K562 (cell line): ENCODE results near the gene NRCAM. TPM values are rescaled to one million over a fixed set of nuclear protein-coding genes. Genes with fewer than 3 reads are reported as not detected.

ENCODE experiments used
- ATAC-seq: fragments of 200-7000 bp; cut with Tn5 transposase; 3 replicates; pipeline ENCODE4 v1.9.1; 2020; ENCODE audit warnings: moderate library complexity
- BruUV-seq: library from RNA; stranded (reverse); fragments of 400-500 nt; replicated peaks from 2 replicates; lab custom pipeline; 2021; lab: Mats Ljungman, UMichigan
- CTCF ChIA-PET: fragments of 300-600 bp; formaldehyde crosslinking; extraction: SDS; loops from one replicate; lab custom pipeline; 2021; ENCODE audit warnings: low intra/inter-chr PET ratio; lab: Yijun Ruan, JAX
- POLR2A ChIA-PET: fragments of 300-600, 350-650 bp; sonication (Branson Sonifier 250); formaldehyde crosslinking; extraction: SDS; loops from one replicate; lab custom pipeline; 2021; ENCODE audit warnings: antibody characterized with exemption, inconsistent platforms; lab: Yijun Ruan, JAX
- DNase-seq, 4 experiments: peaks; one replicate each; pipeline versions ENCODE4 v3.0.0 to v3.0.0-alpha.2; 2011 to 2018; ENCODE audit warnings: low spot score in 3 of 4, mixed read lengths in 3 of 4; ENCODE audit errors: extremely low read depth in 1 of 4
- FAIRE-seq: peaks from 2 replicates; lab custom pipeline; 2011; peaks lifted over from hg19 to GRCh38; lab: Jason Lieb, UNC
- H2AFZ ChIP-seq: 2 replicates; pipeline ENCODE4 v1.6.0; 2011; ENCODE audit warnings: low read depth, low read length, control low read depth, inconsistent platforms
- H3K27ac ChIP-seq: fragments of 200-600 bp; 3 replicates; pipeline ENCODE4 v1.8.0; 2011; ENCODE audit warnings: low read depth, mild to moderate bottlenecking, control low read depth, inconsistent platforms, low read length, moderate library complexity, mixed read lengths; ENCODE audit errors: extremely low read depth
- H3K27me3 ChIP-seq, 2 experiments: fragments of 300-600 bp in 1 of 2; 2 replicates in 1 of 2; 3 replicates in 1 of 2; pipeline versions ENCODE4 v1.6.0 to v1.8.0; 2011; ENCODE audit warnings: inconsistent platforms in 2 of 2, low read length in 2 of 2, mild to moderate bottlenecking in 1 of 2, mixed read lengths in 1 of 2, moderate library complexity in 1 of 2; ENCODE audit not compliant: control insufficient read depth in 2 of 2, insufficient read depth in 2 of 2
- H3K36me3 ChIP-seq: fragments of 300-600 bp; 3 replicates; pipeline ENCODE4 v1.8.0; 2011; ENCODE audit warnings: mild to moderate bottlenecking, low read length, inconsistent platforms; ENCODE audit not compliant: control insufficient read depth, insufficient read depth
- H3K4me1 ChIP-seq, 2 experiments: fragments of 200-600 bp in 1 of 2; replicated peaks in 1 of 2; 2 replicates in 1 of 2; 3 replicates in 1 of 2; pipeline versions ENCODE4 v1.5.1 to v1.8.0; 2011; ENCODE audit warnings: inconsistent platforms in 2 of 2, low read length in 2 of 2, mild to moderate bottlenecking in 1 of 2, mixed read lengths in 1 of 2, moderate library complexity in 1 of 2; ENCODE audit not compliant: control insufficient read depth in 2 of 2, insufficient read depth in 2 of 2
- H3K4me2 ChIP-seq: 2 replicates; pipeline ENCODE4 v1.6.1; 2011; ENCODE audit warnings: low read length, control low read depth, inconsistent platforms, mixed read lengths; ENCODE audit not compliant: insufficient read depth
- H3K4me3 ChIP-seq: fragments of 200-600 bp; sonication (generic), shearing (Covaris generic); 2 replicates; pipeline ENCODE4 v1.5.1; 2016; ENCODE audit warnings: control low read depth, inconsistent platforms
- H3K79me2 ChIP-seq: fragments of 200-600 bp; 3 replicates; pipeline ENCODE4 v1.8.0; 2011; ENCODE audit warnings: low read length, inconsistent platforms; ENCODE audit not compliant: control insufficient read depth, insufficient read depth
- H3K9ac ChIP-seq, 2 experiments: 2 replicates each; pipeline versions ENCODE4 v1.6.0 to v1.6.1; 2011; ENCODE audit warnings: low read depth in 2 of 2, low read length in 2 of 2, control low read depth in 1 of 2, inconsistent platforms in 1 of 2, mild to moderate bottlenecking in 1 of 2, mixed read lengths in 1 of 2; ENCODE audit not compliant: insufficient read depth in 1 of 2
- H3K9me1 ChIP-seq: one replicate; pipeline ENCODE4 v1.6.0; 2011; ENCODE audit warnings: inconsistent platforms, mild to moderate bottlenecking, low read length, moderate library complexity; ENCODE audit not compliant: control insufficient read depth, insufficient read depth
- H3K9me3 ChIP-seq: replicated peaks from 2 replicates; pipeline ENCODE4 v1.5.1; 2011; ENCODE audit warnings: low read depth, low read length, inconsistent platforms; ENCODE audit not compliant: control insufficient read depth, insufficient read depth
- H4K20me1 ChIP-seq: replicated peaks from 2 replicates; pipeline ENCODE4 v1.6.1; 2011; ENCODE audit warnings: low read length, inconsistent platforms, mixed read lengths; ENCODE audit not compliant: control insufficient read depth, insufficient read depth
- HIVEP1 ChIP-seq: fragments of 250-450 bp; sonication (Bioruptor Pico); IDR thresholded peaks from 2 replicates; pipeline ENCODE4 v1.4.0; 2020; ENCODE audit warnings: mild to moderate bottlenecking
- HNRNPH1 ChIP-seq: fragments of 200-400 bp; formaldehyde crosslinking; optimal IDR thresholded peaks from 2 replicates; pipeline ENCODE3; 2017; ENCODE audit warnings: low read depth, mild to moderate bottlenecking, low read length, moderate library complexity
- HNRNPL ChIP-seq: fragments of 200-400 bp; formaldehyde crosslinking; IDR thresholded peaks from 2 replicates; pipeline ENCODE4 v1.6.1; 2017; ENCODE audit warnings: low read depth, mild to moderate bottlenecking, low read length
- LEF1 ChIP-seq: fragments of 450-650 bp; IDR thresholded peaks from 2 replicates; pipeline ENCODE4 v1.6.1; 2016; ENCODE audit warnings: mild to moderate bottlenecking
- MYNN ChIP-seq, 2 experiments: sonication (generic); formaldehyde crosslinking in 1 of 2; IDR thresholded peaks; 2 replicates each; pipeline versions ENCODE4 v1.5.0 to v1.6.1; 2016 to 2020; ENCODE audit warnings: antibody characterized with exemption in 1 of 2, missing genetic modification reagents in 1 of 2
- NFE2L1 ChIP-seq: fragments of 450-650 bp; IDR thresholded peaks from 2 replicates; pipeline ENCODE4 v1.6.1; 2016; ENCODE audit warnings: missing genetic modification characterization, low read depth, mild to moderate bottlenecking, missing compliant biosample characterization, moderate library complexity, borderline replicate concordance
- SRSF9 ChIP-seq: fragments of 200-400 bp; formaldehyde crosslinking; IDR thresholded peaks from 2 replicates; pipeline ENCODE4 v1.6.1; 2017; ENCODE audit warnings: low read depth, low read length, borderline replicate concordance
- ZNF23 ChIP-seq: fragments of 250-450 bp; sonication (Bioruptor Pico); IDR thresholded peaks from 2 replicates; pipeline ENCODE4 v1.4.0; 2020; ENCODE audit warnings: mild to moderate bottlenecking
- ZNF518B ChIP-seq: fragments of 250-450 bp; sonication (Bioruptor Pico); IDR thresholded peaks from 2 replicates; pipeline ENCODE4 v1.5.0; 2021; ENCODE audit warnings: mild to moderate bottlenecking, moderate library complexity
- ZNF695 ChIP-seq: fragments of 450-650 bp; formaldehyde crosslinking; IDR thresholded peaks from 2 replicates; pipeline ENCODE4 v1.4.0; 2020; ENCODE audit warnings: mild to moderate bottlenecking, moderate library complexity
- WGBS: fragments of 100-300 bp; shearing (Covaris generic); methylation state at CpG from one replicate; pipeline ENCODE4 v1.1.6; 2016; ENCODE audit warnings: low coverage, mixed read lengths; ENCODE audit not compliant: insufficient coverage; ENCODE audit errors: missing lambda C conversion rate; 5-methylcytosine and 5-hydroxymethylcytosine counted together
- in situ Hi-C: fragments of 300-500 bp; cut with MboI; formaldehyde crosslinking; loops from 4 replicates; pipeline ENCODE4 v1.15.0; 2018; ENCODE audit warnings: inconsistent platforms, mixed read lengths
- intact Hi-C: fragments of 100-400 bp; cut with micrococcal nuclease; formaldehyde crosslinking; loops from 2 replicates; pipeline ENCODE4 v1.14.2; 2022
- polyA plus RNA-seq, 8 experiments: library from polyadenylated mRNA; depleted of rRNA in 4 of 8; stranded (reverse) in 5 of 8; unstranded in 3 of 8; fragments of >200 nt; fragmentation: Nextera tagmentation in 2 of 8; fragmentation: Illumina TruSeq in 1 of 8; extraction: Ambion mirVana in 2 of 8; extraction: Trizol in 1 of 8; gene quantifications; 2 replicates each; pipeline versions ENCODE4 v1.2.1 to v1.2.3, GENCODE V29; 2011 to 2014; ENCODE audit warnings: inconsistent platforms in 1 of 8, missing spikeins in 1 of 8
- total RNA-seq, 7 experiments: library from RNA; depleted of rRNA in 6 of 7; stranded (reverse); fragments of >200 nt in 6 of 7; fragmentation: Illumina TruSeq in 2 of 7; extraction: Trizol in 2 of 7; gene quantifications; 2 replicates each; pipeline versions ENCODE4 v1.2.1 to v1.2.3, GENCODE V29; 2011 to 2021; ENCODE audit warnings: low replicate concordance in 1 of 7
- TF ChIP-seq, protein P1 (sequence below): fragments of 250-450 bp; sonication (Bioruptor Pico); IDR thresholded peaks from 2 replicates; pipeline ENCODE4 v1.5.0; 2021
- TF ChIP-seq, protein P2 (sequence below): sonication (generic); formaldehyde crosslinking; IDR thresholded peaks from 2 replicates; pipeline ENCODE4 v1.5.0; 2020; ENCODE audit warnings: missing genetic modification reagents

Gene NRCAM
- total and polyA plus RNA-seq, 9 of the 15 experiments (the other 6 are each of a cell fraction or from before 2014, with no cell fraction given), result 0.03 to 0.54 (median 0.12) TPM; not detected in 1

DNA sequence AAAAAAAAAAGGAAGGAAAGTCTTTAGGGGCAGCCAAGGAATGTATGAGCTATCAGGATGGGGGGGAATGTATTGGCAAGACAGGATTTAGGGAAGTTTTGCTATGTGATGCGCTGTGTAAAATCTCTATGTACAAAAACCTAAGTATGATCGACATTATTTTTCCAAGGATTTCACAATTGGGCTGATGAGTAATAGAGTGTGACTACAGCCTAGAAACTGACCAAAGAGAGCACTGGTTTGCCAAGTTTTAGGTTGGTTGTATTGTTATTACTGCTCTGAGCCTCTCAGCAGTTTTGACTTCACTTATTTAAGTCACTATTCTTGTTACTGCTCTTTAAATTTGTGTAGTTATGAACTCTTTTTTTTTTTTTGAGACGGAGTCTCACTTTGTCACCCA is 107.3 kb downstream of the NRCAM start:
- CTCF ChIA-PET, result no interaction called here
- Histone ChIP-seq H3K4me2 (no peak overlapping the region), H3K4me1 (no peaks in the 10 kb centered on the region), H3K27me3 (peaks cover 13 to 24% of the 10 kb centered on the region in 2 experiments), H3K4me3 (no peak overlapping the region), H3K36me3 (no peaks in the 10 kb centered on the region), H3K9me3 (no peaks in the 10 kb centered on the region), H3K27ac (no peak overlapping the region), H3K9ac (no peak overlapping the region), H4K20me1 (no peaks in the 10 kb centered on the region), H2AFZ (no peak overlapping the region), H3K9me1 (no peaks in the 10 kb centered on the region), H3K79me2 (no peaks in the 10 kb centered on the region)
- POLR2A ChIA-PET, result no interaction called here
- no peak for DNase-seq
- in situ Hi-C loops (no loop called here), intact Hi-C loops (no loop called here)
- no peak for TF ChIP-seq ZNF695 (CRISPR knock-in tag)
- no peak for TF ChIP-seq SRSF9
- no peak for TF ChIP-seq ZNF518B (CRISPR knock-in tag)
- TF ChIP-seq HIVEP1 (CRISPR knock-in tag), result no peak
- no peak for TF ChIP-seq NFE2L1 (tag)
- TF ChIP-seq HNRNPH1, result no peak
- no peak for TF ChIP-seq ZNF23 (CRISPR knock-in tag)
- no peak for TF ChIP-seq LEF1
- TF ChIP-seq, protein P1, sequence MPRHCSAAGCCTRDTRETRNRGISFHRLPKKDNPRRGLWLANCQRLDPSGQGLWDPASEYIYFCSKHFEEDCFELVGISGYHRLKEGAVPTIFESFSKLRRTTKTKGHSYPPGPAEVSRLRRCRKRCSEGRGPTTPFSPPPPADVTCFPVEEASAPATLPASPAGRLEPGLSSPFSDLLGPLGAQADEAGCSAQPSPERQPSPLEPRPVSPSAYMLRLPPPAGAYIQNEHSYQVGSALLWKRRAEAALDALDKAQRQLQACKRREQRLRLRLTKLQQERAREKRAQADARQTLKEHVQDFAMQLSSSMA (CRISPR knock-in tag), result no peak
- no peak for TF ChIP-seq MYNN (IDR thresholded peaks at IDR 0.05)
- TF ChIP-seq MYNN (CRISPR knock-in tag; IDR thresholded peaks at IDR 0.05), result no peak
- no peak for TF ChIP-seq HNRNPL
- TF ChIP-seq, protein P2, sequence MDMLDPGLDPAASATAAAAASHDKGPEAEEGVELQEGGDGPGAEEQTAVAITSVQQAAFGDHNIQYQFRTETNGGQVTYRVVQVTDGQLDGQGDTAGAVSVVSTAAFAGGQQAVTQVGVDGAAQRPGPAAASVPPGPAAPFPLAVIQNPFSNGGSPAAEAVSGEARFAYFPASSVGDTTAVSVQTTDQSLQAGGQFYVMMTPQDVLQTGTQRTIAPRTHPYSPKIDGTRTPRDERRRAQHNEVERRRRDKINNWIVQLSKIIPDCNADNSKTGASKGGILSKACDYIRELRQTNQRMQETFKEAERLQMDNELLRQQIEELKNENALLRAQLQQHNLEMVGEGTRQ (CRISPR knock-in tag), result no peak
- FAIRE-seq, result no peak
- ATAC-seq, result no peak
- WGBS, result 0% methylated on average over 3 of the region's 3 CpGs
- no TSS peak for BruUV-seq
